Chondrocyte (in vitro differentiated cells): Measurements from ENCODE around the gene RBPJL. TPM values are rescaled to one million over a fixed set of nuclear protein-coding genes. Genes with fewer than 3 reads are reported as not detected.

Experiments used
- DNase-seq: peaks from one replicate; pipeline ENCODE4 v3.0.0; 2021; ENCODE audit warnings: mixed read lengths, low spot score
- H3K27ac Mint-ChIP-seq: one replicate; pipeline ENCODE4 v1.8.0; 2021; ENCODE audit warnings: mild to moderate bottlenecking, moderate library complexity, mixed read lengths; ENCODE audit not compliant: unreplicated experiment
- H3K27me3 Mint-ChIP-seq: 2 replicates; pipeline ENCODE4 v1.8.0; 2021; ENCODE audit warnings: low read depth, mixed read lengths
- H3K36me3 Mint-ChIP-seq: 2 replicates; pipeline ENCODE4 v1.8.0; 2021; ENCODE audit warnings: low read depth, mixed read lengths
- H3K4me1 Mint-ChIP-seq: 2 replicates; pipeline ENCODE4 v1.8.0; 2021; ENCODE audit warnings: low read depth, mild to moderate bottlenecking, mixed read lengths
- H3K4me3 Mint-ChIP-seq: one replicate; pipeline ENCODE4 v1.8.0; 2021; ENCODE audit warnings: mild to moderate bottlenecking, moderate library complexity, mixed read lengths; ENCODE audit not compliant: unreplicated experiment
- H3K9me3 Mint-ChIP-seq: 2 replicates; pipeline ENCODE4 v1.8.0; 2021; ENCODE audit warnings: low read depth, mixed read lengths
- total RNA-seq: library from RNA; stranded (reverse); gene quantifications from 3 replicates; pipeline ENCODE4 v1.2.1, GENCODE V29; 2021
- TF ChIP-seq, protein P1 (sequence below): fragments of 200-600 bp; sonication (generic); IDR thresholded peaks from 2 replicates; pipeline ENCODE4 v1.5.0; 2021; ENCODE audit warnings: antibody characterized with exemption, mild to moderate bottlenecking, moderate library complexity

RBPJL gene
- total RNA-seq, 1 donor from 2014 or later = not detected

DNA sequence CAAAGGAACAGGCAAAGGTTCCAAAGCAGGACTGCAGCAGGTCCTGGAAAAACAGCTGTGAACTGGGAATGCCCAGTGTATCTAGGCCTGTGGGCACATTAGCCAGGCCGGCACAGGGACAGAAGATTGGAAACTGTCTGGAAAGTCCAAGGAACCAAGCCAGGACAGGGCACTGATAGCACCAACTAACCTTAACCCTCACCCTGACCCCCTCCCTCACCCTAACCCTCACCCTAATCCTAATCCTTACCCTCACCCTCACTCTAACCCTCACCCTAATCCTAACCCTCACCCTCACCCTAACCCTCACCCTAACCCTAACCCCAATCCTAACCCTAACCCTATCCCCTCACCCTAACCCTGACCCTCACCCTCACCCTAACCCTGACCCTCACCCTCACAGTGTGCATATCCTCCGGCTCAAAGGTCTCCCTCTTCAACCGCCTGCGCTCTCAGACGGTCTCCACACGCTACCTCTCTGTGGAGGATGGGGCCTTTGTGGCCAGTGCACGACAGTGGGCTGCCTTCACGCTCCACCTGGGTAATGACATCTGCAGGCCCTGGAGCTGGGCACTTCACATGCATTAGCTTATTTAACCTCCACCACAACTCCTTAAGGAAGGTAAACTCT, 6.5 kb downstream of the RBPJL start:
- H3K27me3 Mint-ChIP-seq = no peaks in the 10 kb centered on the region
- H3K4me3 Mint-ChIP-seq = no peak overlapping the region
- H3K36me3 Mint-ChIP-seq = no peaks in the 10 kb centered on the region
- peaks cover 5% of the 10 kb centered on the region for H3K4me1 Mint-ChIP-seq
- no peak overlapping the region for H3K27ac Mint-ChIP-seq
- DNase-seq = no peak
- no peaks in the 10 kb centered on the region for H3K9me3 Mint-ChIP-seq
- TF ChIP-seq, protein P1, sequence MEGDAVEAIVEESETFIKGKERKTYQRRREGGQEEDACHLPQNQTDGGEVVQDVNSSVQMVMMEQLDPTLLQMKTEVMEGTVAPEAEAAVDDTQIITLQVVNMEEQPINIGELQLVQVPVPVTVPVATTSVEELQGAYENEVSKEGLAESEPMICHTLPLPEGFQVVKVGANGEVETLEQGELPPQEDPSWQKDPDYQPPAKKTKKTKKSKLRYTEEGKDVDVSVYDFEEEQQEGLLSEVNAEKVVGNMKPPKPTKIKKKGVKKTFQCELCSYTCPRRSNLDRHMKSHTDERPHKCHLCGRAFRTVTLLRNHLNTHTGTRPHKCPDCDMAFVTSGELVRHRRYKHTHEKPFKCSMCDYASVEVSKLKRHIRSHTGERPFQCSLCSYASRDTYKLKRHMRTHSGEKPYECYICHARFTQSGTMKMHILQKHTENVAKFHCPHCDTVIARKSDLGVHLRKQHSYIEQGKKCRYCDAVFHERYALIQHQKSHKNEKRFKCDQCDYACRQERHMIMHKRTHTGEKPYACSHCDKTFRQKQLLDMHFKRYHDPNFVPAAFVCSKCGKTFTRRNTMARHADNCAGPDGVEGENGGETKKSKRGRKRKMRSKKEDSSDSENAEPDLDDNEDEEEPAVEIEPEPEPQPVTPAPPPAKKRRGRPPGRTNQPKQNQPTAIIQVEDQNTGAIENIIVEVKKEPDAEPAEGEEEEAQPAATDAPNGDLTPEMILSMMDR = no peak

DNA sequence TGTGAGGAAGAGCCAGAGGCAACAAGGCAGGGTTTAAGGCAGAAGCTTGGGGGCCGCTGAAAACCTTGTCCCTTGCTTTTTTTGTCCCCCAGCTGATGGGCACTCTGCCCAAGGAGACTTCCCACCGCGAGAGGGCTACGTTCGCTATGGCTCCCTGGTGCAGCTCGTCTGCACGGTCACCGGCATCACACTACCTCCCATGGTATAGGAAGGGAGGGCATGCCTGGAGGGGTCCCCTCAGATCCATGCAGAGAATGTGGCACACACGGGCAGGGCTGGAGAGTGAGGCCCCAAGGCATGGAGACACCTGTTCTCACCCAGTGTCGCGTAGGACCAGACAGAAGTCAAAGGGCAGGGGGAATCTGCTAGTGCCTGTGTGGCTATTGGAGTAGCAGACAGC, 7.3 kb downstream of the RBPJL start:
- no peaks in the 10 kb centered on the region for H3K36me3 Mint-ChIP-seq
- TF ChIP-seq, protein P1 = no peak
- no peak for DNase-seq
- H3K4me1 Mint-ChIP-seq = peaks cover 5% of the 10 kb centered on the region
- no peaks in the 10 kb centered on the region for H3K9me3 Mint-ChIP-seq
- H3K27me3 Mint-ChIP-seq = no peaks in the 10 kb centered on the region
- H3K4me3 Mint-ChIP-seq = no peak overlapping the region
- H3K27ac Mint-ChIP-seq = no peak overlapping the region

DNA sequence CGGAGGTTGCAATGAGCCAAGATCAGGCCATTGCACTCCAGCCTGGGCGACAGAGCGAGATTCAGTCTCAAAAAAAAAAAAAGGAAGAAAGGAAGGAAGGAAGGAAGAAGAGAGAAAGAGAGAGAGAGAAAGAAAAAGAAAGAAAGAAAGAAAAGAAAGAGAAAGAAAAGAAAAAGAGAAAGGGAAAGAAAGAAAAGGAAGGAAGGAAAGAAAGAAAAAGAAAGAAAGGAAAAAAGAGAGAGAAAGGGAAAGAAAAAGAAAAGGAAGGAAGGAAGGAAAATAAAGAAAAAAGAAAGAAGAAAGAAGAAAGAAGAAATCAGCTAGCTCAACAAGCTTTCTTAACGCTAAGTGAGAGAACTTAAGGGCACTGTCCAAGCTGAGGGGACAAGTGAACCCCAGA, 9.0 kb downstream of the RBPJL start:
- no peaks in the 10 kb centered on the region for H3K36me3 Mint-ChIP-seq
- H3K4me1 Mint-ChIP-seq = peaks cover 5% of the 10 kb centered on the region
- H3K4me3 Mint-ChIP-seq = no peak overlapping the region
- H3K27ac Mint-ChIP-seq = no peak overlapping the region
- H3K9me3 Mint-ChIP-seq = no peaks in the 10 kb centered on the region
- H3K27me3 Mint-ChIP-seq = no peaks in the 10 kb centered on the region
- TF ChIP-seq, protein P1 = no peak
- no peak for DNase-seq

DNA sequence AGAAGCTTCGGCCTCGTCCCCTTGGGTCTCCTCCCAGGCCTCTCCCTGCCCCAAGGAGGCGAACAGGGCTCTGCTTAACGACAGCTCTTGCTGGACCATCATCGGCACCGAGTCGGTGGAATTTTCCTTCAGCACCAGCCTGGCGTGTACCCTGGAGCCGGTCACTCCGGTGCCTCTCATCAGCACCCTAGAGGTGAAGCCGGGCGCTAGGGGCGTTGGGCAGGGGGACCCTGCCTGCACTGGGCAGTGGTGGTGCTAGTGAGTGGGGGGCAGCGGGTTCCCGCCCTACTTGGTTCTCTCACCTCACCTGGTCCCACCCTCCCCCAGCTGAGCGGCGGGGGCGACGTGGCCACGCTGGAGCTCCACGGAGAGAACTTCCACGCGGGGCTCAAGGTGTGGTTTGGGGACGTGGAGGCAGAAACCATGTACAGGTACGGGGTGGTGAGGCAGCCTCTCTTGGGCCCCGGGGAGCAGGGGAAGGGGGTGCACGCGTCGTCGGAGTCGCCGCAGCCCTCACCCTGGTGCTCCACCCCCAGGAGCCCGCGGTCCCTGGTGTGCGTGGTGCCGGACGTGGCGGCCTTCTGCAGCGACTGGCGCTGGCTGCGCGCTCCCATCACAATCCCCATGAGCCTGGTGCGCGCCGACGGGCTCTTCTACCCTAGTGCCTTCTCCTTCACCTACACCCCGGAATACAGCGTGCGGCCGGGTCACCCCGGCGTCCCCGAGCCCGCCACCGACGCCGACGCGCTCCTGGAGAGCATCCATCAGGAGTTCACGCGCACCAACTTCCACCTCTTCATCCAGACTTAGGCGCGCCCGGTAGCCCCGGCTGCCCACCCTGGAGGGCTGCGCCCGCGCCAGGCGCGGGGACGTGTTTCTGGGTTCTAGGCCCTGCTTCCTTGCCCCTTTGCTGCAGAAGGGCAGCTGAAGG, 9.8 kb downstream of the RBPJL start:
- Mint-ChIP-seq H3K27ac (no peak overlapping the region), H3K4me1 (peaks cover 4% of the 10 kb centered on the region), H3K4me3 (no peak overlapping the region), H3K9me3 (no peaks in the 10 kb centered on the region), H3K27me3 (no peaks in the 10 kb centered on the region), H3K36me3 (no peaks in the 10 kb centered on the region)
- TF ChIP-seq, protein P1 = no peak
- no peak for DNase-seq

DNA sequence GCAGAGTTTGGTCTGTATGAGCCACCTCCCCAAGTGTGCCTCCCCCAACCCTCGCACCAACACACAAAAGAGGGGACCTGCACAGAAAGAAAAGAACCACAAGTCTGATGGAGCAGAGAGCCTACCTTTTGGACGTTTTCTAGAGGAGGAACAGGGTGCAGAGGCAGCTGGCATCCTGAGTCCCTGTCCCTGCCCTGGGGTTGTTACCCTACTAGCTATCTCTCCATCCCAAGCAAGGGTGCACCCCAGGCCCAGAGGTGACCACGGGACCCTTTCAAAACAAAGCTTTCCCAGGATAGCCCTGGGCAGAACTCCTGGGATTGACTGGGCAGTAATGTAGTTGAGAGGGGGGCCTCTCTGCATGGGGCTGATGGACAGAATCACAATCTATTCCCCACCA, 11.2 kb downstream of the RBPJL start:
- H3K27me3 Mint-ChIP-seq = no peaks in the 10 kb centered on the region

More for the DNA sequence above, 11.2 kb downstream of the RBPJL start:
- Mint-ChIP-seq H3K4me3 (no peak overlapping the region), H3K9me3 (no peaks in the 10 kb centered on the region), H3K27ac (no peak overlapping the region), H3K4me1 (no peaks in the 10 kb centered on the region), H3K36me3 (no peaks in the 10 kb centered on the region)
- TF ChIP-seq, protein P1 = no peak
- DNase-seq = no peak
